Measurements from ENCODE around the gene WIPF1. TPM values are rescaled to one million over a fixed set of nuclear protein-coding genes. Genes with fewer than 3 reads are reported as not detected.

The WIPF1 gene
- total RNA-seq, 1 donor from 2014 or later: 60.1 TPM

DNA sequence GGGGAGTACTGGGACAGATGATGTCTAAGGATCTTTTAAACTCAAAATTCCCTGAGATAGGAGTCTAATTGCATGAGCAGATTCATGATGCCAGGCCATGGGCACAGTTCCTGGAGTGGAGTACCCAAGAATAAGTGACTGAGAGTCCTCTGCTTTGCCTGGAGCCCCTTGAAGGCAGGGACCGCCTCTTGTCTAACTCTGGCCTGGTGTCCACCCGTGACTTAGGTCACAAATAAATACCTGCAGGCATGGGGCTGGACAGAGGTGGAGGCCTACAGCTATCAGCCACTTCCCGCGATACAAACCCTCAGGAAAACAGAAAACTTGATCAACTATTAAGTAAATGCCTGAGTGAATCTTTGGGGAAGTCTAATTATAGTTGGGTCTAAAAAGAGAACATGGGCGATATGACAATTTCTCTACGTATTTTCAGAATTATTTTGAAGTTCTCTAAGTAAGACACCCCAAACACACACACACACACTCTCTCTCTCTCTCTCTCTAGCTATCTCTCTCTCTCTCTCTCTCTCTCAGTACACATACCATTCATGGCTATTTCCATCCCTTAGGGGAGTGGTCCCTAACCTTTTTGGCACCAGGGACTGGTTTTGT lies 1.8 kb upstream of the WIPF1 start:
- Mint-ChIP-seq H3K36me3 (ENCODE audit: unreplicated experiment) (peaks cover 4% of the 10 kb centered on the region), H3K9me3 (ENCODE audit: unreplicated experiment) (no peaks in the 10 kb centered on the region), H3K27me3 (ENCODE audit: unreplicated experiment) (no peaks in the 10 kb centered on the region), H3K27ac (ENCODE audit: unreplicated experiment) (no peak overlapping the region), H3K4me3 (ENCODE audit: unreplicated experiment) (no peak overlapping the region), H3K4me1 (ENCODE audit: unreplicated experiment) (peaks cover 35% of the 10 kb centered on the region)
- no peak for DNase-seq (ENCODE audit: extremely low spot score, unreplicated experiment)
- TF ChIP-seq, protein P1, sequence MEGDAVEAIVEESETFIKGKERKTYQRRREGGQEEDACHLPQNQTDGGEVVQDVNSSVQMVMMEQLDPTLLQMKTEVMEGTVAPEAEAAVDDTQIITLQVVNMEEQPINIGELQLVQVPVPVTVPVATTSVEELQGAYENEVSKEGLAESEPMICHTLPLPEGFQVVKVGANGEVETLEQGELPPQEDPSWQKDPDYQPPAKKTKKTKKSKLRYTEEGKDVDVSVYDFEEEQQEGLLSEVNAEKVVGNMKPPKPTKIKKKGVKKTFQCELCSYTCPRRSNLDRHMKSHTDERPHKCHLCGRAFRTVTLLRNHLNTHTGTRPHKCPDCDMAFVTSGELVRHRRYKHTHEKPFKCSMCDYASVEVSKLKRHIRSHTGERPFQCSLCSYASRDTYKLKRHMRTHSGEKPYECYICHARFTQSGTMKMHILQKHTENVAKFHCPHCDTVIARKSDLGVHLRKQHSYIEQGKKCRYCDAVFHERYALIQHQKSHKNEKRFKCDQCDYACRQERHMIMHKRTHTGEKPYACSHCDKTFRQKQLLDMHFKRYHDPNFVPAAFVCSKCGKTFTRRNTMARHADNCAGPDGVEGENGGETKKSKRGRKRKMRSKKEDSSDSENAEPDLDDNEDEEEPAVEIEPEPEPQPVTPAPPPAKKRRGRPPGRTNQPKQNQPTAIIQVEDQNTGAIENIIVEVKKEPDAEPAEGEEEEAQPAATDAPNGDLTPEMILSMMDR (IDR thresholded peaks at IDR 0.05): no peak

DNA sequence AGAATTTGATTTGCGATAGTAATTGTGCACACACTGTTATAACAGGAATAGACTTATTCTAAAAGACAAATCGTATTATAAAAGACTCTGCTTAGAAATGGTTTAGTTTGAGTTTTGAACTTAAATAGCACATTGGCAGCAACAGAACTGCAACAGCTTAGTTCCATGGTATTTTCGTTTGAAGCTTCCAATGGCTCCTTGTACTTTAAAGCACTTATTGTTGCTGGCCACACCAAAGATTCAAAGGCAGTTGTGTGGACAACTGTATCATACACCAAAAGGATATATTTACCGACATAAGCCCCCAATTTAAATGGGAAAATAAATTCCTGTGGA lies 627 bp downstream of the WIPF1 start:
- no peaks in the 10 kb centered on the region for H3K9me3 Mint-ChIP-seq (ENCODE audit: unreplicated experiment)
- peaks cover 49% of the 10 kb centered on the region for H3K4me1 Mint-ChIP-seq (ENCODE audit: unreplicated experiment)
- TF ChIP-seq, protein P1 (IDR thresholded peaks at IDR 0.05): no peak
- peaks cover 4% of the 10 kb centered on the region for H3K36me3 Mint-ChIP-seq (ENCODE audit: unreplicated experiment)
- H3K27me3 Mint-ChIP-seq (ENCODE audit: unreplicated experiment): no peaks in the 10 kb centered on the region
- no peak overlapping the region for H3K4me3 Mint-ChIP-seq (ENCODE audit: unreplicated experiment)
- no peak for DNase-seq (ENCODE audit: extremely low spot score, unreplicated experiment)
- H3K27ac Mint-ChIP-seq (ENCODE audit: unreplicated experiment): peak overlapping the region; percentile 54

DNA sequence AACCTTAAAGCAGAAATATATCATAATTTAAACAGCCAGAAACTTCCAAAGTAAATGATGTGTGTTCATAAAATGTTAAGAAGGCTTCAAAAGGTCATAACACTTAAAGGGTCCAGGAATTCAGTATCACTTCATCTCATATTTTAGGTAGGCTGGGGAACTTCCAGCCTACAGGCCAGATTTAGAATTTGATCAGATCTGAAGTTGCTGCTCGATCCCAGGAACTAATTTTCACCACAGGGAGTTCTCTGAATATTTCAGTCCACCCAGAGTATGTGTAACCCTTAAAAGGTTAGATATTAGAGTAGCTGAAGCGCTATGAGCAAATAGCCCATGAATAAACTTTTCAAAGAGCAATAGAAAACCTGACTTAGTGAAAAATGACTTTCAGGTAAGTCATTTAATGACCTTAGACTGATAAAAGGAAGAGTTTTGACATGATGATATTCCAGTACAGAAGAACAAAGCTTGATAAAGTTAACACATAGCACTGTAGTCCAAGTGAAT lies 1.7 kb downstream of the WIPF1 start:
- Mint-ChIP-seq H3K4me3 (ENCODE audit: unreplicated experiment) (no peak overlapping the region), H3K9me3 (ENCODE audit: unreplicated experiment) (no peaks in the 10 kb centered on the region), H3K4me1 (ENCODE audit: unreplicated experiment) (peaks cover 57% of the 10 kb centered on the region), H3K27ac (ENCODE audit: unreplicated experiment) (peak overlapping the region; percentile 54), H3K27me3 (ENCODE audit: unreplicated experiment) (no peaks in the 10 kb centered on the region), H3K36me3 (ENCODE audit: unreplicated experiment) (no peaks in the 10 kb centered on the region)
- TF ChIP-seq, protein P1 (IDR thresholded peaks at IDR 0.05): no peak
- DNase-seq (ENCODE audit: extremely low spot score, unreplicated experiment): no peak

DNA sequence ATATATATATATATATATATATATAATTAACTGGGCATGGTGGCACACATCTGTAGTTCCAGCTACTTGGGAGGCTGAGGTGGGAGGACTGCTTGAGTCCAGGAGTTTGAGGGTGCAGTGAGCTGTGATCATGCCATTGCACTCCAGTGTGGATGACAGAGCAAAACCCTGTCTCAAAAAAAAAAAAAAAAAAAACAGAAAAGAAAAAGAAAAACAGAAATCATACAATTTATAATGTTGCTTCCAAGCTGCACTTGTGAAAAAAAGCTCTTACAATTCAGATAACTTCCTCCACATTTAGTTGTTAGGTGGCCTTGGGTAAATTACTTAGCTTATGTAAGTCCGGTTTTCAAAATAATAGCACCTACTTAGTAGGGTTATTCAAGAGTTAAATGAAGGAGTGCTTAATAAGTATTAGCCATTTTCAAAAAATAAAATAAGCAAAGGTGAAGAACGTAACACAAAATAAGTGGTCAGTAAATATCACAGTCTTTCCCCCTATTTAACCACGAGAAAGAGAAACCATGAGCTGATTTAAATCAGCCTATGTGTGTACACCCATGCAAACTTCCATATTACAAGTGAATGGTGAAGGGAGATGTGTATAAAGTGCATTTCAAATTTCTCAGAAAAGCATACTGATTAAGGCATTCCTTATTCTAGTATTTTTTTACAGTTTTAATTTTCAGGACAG lies 2.3 kb downstream of the WIPF1 start:
- Mint-ChIP-seq H3K4me1 (ENCODE audit: unreplicated experiment) (peaks cover 59% of the 10 kb centered on the region), H3K36me3 (ENCODE audit: unreplicated experiment) (no peaks in the 10 kb centered on the region), H3K4me3 (ENCODE audit: unreplicated experiment) (no peak overlapping the region), H3K27me3 (ENCODE audit: unreplicated experiment) (no peaks in the 10 kb centered on the region), H3K27ac (ENCODE audit: unreplicated experiment) (peak overlapping the region; percentile 54), H3K9me3 (ENCODE audit: unreplicated experiment) (no peaks in the 10 kb centered on the region)
- TF ChIP-seq, protein P1 (IDR thresholded peaks at IDR 0.05): no peak
- no peak for DNase-seq (ENCODE audit: extremely low spot score, unreplicated experiment)

- H3K4me3 Mint-ChIP-seq (ENCODE audit: unreplicated experiment): no peak overlapping the region
Measured at GRCh38 chr2:174594456-174594855, 3.1 kb downstream of the WIPF1 start.

More at GRCh38 chr2:174594456-174594855, 3.1 kb downstream of the WIPF1 start:
- TF ChIP-seq, protein P1 (IDR thresholded peaks at IDR 0.05): no peak
- no peak for DNase-seq (ENCODE audit: extremely low spot score, unreplicated experiment)
- peak overlapping the region; percentile 93 for H3K27ac Mint-ChIP-seq (ENCODE audit: unreplicated experiment)
- no peaks in the 10 kb centered on the region for H3K36me3 Mint-ChIP-seq (ENCODE audit: unreplicated experiment)
- H3K9me3 Mint-ChIP-seq (ENCODE audit: unreplicated experiment): no peaks in the 10 kb centered on the region
- peaks cover 59% of the 10 kb centered on the region for H3K4me1 Mint-ChIP-seq (ENCODE audit: unreplicated experiment)
- no peaks in the 10 kb centered on the region for H3K27me3 Mint-ChIP-seq (ENCODE audit: unreplicated experiment)

Measured in osteocyte (in vitro differentiated cells).